HUDEP-2 (cell line): ENCODE results near the gene NUBP2.

Source experiments
- DNase-seq, 76 experiments: peaks; one replicate each; lab custom pipeline; 2025; ENCODE audit not compliant: unreplicated experiment in 76 of 76; lab: John Stamatoyannopoulos, UW

Gene NUBP2

DNA sequence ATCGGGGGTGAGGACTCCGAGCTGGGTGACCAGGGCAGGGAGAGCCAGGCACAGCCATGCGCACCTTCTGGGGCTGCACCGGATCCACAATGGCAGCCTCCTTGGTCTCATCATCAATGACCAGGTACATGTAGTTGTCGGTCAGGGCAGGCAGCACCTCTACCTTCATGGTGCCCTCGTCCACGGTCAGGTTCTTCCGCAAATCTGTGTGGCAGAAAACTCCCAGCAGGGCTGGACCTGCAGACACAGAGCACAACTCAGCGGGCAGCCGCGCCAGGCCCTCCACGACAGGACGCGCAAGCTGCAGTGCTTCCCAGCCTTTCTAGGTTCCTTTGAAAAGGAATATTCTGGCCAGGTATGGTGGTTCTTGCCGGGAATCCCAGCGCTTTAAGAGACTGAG lies 40.0 kb downstream of the NUBP2 start:
- no peak for DNase-seq

DNA sequence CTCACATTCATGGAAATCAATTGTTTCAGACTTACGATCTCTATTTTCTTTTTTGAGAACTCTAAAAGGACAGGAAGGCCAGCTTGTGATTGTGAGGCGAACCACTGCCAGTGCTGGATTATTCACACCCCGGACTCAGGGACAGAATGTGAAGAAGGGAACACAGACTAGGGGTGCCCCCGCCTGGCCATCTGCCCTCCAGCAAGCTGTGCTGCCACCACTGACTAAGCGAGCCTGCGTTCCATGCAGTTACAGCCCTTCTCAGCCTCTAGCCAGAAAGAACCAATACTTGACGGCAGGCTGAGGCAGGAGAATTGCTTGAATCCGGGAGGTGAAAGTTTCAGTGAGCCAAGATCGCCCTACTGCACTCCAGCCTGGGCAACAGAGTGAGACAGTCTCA lies 41.1 kb downstream of the NUBP2 start:
- peak in 72 of 76 experiments; percentile 59 to 91 (median 79) for DNase-seq

DNA sequence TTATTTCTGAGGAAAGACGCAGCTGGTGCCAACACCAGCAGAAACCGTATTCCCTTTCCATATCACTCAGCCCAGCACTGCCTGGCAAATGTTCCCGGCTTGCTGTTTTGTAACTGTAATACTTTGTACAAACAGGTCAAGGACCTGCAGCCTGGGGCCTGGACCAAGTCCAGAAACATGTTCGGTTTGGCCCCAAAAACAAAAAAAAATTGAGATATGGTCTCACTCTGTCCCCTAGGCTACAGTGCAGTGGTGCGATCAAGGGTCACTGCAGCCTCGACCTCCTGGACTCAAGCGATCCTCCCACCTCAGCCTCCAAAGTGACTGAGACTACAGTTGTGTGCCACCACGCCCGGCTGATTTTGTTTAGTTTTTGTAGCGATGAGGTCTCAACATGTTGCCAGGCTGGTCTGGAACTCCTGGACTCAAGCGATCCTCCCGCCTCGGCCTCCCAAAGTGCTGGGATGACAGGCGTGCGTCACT lies 42.7 kb downstream of the NUBP2 start:
- DNase-seq = no peak

DNA sequence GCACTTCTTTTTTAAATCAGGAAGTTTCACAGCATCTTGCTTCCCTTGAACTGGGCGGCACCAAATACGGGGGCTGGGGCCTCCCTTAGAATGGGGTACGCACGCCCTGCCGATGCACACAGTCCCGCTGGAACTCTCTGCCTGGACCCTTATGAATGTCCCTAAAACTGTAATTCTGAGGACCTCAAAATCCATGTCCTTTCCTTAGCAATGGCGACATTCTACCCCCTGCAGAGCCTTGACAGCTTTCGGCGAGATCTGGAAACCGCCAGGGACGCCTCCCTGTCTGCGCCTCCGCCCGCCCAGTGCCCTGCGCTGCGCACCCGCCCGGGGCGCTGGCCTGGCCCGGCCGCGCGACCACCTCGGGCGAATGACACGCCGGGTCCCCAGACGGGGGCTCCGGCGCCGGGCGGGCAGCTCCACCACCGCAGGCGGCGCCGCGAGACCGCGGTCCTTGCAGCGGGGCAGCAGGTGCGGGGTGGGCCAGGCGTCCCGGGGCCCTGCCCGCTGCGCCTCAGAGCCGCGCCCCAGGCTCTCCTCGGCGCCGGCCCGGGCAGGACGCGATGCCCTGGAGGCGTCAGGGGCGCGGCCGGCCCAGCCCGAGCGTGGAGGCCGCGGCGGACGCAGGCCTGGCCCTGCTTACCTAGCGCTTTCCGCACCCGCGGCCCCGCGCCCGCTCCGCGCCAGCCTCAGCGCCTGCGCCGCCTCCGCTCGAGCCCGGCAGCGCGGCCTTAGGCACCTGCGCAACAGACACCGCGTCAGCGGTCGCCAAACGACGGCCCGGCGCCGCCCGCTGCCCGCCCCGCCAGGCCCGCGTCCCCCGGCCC lies 43.3 kb downstream of the NUBP2 start:
- peak in 40 of 76 experiments; percentile 21 to 74 (median 52) for DNase-seq

DNA sequence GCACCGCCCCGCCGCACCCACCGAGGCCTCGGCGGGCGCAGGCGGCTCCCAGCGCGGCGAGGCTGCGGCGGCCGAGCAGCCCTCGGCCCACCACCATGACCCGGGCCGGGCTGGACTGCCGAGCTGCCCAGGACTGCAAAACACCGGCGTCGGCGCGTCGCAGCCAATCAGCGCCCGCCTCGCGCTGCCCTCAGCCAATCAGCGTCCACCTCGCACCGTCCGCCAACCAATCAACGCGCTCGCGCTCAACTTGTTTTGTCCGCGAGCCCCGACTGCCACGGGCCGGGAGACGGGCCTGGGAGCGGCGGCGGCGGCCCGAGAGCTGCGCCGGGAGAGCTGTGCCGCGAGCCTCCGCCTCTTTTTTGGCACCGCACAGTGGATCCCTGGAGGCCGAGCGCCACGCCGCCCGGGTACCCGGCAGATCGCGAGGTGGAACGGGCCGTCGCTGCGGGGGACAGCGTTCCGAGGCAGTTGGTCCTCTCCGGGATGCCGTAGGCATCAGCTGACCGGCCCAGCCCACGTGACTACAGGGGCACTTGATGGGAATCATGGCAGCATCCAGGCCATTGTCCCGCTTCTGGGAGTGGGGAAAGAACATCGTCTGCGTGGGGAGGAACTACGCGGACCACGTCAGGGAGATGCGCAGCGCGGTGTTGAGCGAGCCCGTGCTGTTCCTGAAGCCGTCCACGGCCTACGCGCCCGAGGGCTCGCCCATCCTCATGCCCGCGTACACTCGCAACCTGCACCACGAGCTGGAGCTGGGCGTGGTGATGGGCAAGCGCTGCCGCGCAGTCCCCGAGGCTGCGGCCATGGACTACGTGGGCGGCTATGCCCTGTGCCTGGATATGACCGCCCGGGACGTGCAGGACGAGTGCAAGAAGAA lies 44.2 kb downstream of the NUBP2 start, which contains the start of the genes FAHD1 and HAGH:
Gene FAHD1, plus strand, starts transcription at position 516 of the 883 bp plus-strand sequence. Its CDS starts 33 bp downstream, at position 549.
Gene HAGH, minus strand, starts transcription at position 135 of the 883 bp plus-strand sequence. Its CDS starts 38 bp downstream, at position 97.
- peak in 73 of 76 experiments; percentile 51 to 95 (median 83) for DNase-seq

DNA sequence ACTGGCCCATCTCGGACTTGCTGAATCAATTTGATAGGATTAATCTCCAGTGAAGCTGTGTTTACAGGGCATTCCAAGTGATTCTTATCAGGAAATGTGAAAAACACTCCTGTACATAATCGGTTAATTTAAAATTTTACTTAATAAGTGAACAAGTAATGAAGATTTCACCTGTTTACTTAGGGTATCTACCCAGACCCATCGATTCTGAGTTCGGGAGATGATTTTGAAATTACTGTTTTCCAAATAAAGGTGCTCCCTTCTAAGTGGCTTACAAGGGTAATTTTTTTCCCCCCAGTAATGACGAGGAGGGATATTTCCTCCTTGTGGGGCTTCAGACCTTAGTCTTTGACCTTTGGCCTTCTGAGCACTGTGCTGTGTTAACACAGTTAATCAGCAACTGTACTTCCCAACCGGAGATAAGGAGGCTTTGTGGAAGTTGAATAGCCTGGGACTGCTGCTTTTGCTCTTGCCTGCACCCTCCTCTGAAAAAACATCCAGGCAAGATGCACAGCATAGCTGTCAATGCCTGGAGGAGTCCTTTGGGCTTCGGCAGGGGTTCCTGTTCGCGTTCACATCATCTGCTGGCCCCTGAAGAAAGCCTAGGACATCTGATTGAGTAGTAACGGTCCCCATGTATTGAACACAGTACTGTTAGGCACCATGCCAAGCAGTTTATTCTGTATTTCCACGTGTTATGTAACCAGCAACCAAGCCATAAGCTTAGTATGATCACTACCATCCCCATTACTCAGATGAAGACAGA lies 46.1 kb downstream of the NUBP2 start:
- peak in 27 of 76 experiments; percentile 10 to 63 (median 39) for DNase-seq

DNA sequence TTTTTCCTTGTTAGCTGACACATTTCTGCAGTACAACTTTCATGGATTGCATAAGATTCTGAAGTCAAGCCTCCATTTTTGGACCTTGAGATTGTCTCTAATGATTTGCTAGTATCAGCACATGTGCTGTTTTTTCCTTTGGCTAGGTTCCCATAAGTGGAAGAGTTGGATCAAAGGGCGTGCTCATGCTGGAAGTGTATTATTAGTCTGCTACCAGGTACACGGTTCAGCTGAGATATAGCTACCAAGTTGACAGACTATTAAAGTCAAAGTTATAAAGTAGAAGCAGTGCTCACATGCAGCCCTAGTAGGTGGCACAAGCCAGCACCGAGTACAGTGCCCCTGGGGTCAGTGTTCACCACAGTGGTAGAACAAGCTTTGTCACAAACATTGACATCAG lies 47.5 kb downstream of the NUBP2 start:
- DNase-seq = peak in 1 of 76 experiments; percentile 26

DNA sequence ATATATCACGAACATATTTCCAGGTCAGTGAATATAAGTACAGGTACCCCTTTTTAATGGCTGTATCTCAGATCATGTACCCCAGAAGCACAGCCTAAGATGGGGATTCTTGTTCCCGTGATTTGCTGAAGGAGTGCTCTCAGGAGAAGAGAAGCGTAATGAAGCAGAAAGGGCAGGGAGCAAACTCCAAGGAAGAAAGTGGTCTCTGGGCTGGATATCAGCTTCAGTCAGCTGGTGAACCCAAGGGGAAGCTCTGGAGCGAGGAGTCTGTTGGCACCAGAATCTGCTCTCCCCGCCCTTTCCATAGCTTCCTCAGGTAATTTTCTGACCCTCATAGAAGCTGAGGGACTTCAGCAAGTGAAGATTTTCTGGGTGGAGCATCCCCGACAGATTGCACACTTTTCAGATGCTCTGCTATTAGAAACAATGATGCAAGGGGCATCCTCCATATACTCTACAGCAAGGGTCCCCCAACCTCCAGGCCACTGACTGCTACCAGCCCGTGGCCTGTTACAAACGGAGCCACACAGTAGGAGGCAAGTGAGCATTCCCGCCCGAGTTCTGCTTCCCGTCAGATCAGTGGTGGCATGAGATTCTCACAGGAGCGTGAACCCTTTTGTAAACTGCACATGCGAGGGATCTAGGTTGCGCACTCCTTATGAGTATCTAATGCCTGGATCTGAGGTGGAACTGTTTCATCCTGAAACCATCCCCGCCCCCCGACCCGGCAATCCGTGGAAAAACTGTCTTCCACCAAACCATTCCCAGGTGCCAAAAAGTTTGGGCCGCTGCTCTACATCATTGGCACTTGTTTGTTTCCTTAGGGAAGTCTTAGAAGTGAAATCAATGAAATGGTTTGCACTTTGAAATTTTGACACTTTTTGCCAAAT lies 48.7 kb downstream of the NUBP2 start:
- DNase-seq = no peak

DNA sequence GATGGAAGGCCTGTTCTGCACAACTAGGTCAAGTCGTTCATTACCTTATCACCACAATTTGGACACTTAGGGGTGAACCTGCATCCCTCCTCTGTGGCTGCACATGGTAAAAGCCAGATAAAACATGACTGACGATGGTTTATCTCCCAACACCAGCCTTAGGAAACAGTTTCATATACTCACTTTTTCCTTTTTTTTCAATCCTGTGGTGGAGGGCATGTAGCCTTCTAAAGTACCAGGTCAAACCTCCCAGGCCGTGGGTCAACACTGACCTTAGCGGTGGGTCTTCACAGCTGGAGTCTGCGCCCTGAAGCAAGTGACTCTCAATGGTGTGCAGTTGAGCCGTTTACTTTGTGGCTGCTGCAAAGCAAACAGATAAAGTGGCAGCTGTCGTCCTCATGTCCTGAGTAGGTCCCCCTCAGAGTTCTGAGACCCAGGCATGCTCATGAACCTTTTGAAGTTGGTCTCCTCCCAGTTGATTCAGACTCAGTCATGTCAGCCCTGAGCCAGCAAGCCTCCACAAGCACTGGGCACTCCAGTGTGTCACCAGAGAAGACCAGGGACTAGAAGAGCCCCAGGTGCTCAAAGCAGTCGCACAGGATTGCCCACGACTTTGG lies 50.2 kb downstream of the NUBP2 start:
- DNase-seq = peak in 74 of 76 experiments; percentile 18 to 93 (median 74)

DNA sequence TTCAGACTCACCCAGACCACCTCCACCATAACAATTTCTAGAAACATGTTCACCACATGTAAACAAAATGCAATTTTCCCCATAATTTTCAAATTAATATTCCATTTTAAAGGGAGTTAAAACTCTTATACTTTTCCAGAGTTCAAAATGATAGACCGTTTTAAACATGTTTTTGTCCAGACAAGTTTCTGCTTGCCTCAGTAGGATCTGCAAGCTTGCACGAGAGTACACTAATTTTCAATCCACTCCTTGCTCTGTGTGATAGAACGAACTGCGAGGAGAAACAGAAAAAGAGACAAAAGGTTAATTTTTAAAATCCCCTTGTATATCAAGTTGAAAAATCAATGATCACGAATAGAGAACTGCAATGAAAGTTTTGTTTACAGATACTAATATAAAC lies 51.3 kb downstream of the NUBP2 start:
- no peak for DNase-seq
